ENCODE results near the gene KRTAP16-1.

Gene KRTAP16-1

GRCh38 chr17:41329279-41329948 is 20.3 kb upstream of the KRTAP16-1 start:
- peak; percentile 52 to 78 (median 70) for DNase-seq

GRCh38 chr17:41328207-41328606 is 19.1 kb upstream of the KRTAP16-1 start:
- no peak for DNase-seq

GRCh38 chr17:41327411-41328120 is 18.5 kb upstream of the KRTAP16-1 start:
- no peak for DNase-seq

GRCh38 chr17:41326173-41327145 is 17.4 kb upstream of the KRTAP16-1 start:
- no peak for DNase-seq

GRCh38 chr17:41325611-41326010 is 16.5 kb upstream of the KRTAP16-1 start:
- DNase-seq: no peak

GRCh38 chr17:41325126-41325525 is 16.0 kb upstream of the KRTAP16-1 start:
- no peak for DNase-seq

GRCh38 chr17:41324180-41325075 is 15.3 kb upstream of the KRTAP16-1 start:
- no peak for DNase-seq

GRCh38 chr17:41322903-41323895 is 14.1 kb upstream of the KRTAP16-1 start:
- DNase-seq: no peak

GRCh38 chr17:41322094-41322902 is 13.2 kb upstream of the KRTAP16-1 start:
- DNase-seq: peak; percentile 27 to 66 (median 42)

- peak in 2 of 4 experiments; percentile 23 to 24 for DNase-seq
These were observed 9.1 kb upstream of the KRTAP16-1 start for GRCh38 chr17:41318231-41318630.

- no peak for DNase-seq
These were observed 6.8 kb upstream of the KRTAP16-1 start for GRCh38 chr17:41315814-41316445.

- no peak for DNase-seq
These were observed 6.2 kb upstream of the KRTAP16-1 start, which contains the start of gene KRTAP17-1 for GRCh38 chr17:41315204-41315794. Gene KRTAP17-1, minus strand, starts transcription at chr17:41315710. Its CDS starts 60 bp downstream, at chr17:41315650.

- no peak for DNase-seq
These were observed 2.0 kb upstream of the KRTAP16-1 start for GRCh38 chr17:41311111-41311510.

GRCh38 chr17:41308251-41308917 is 725 bp downstream of the KRTAP16-1 start:
- DNase-seq: peak in 3 of 4 experiments; percentile 26 to 46 (median 32)

GRCh38 chr17:41307647-41308046 is 1.5 kb downstream of the KRTAP16-1 start:
- peak; percentile 29 to 62 (median 40) for DNase-seq

- DNase-seq: no peak
These were observed 5.0 kb downstream of the KRTAP16-1 start for GRCh38 chr17:41304091-41304490.

- no peak for DNase-seq
These were observed 6.1 kb downstream of the KRTAP16-1 start for GRCh38 chr17:41302981-41303380.

Data from suppressor macrophage (primary cell).